SK-N-SH (cell line): Measurements from ENCODE around the gene UMODL1. TPM values are rescaled to one million over a fixed set of nuclear protein-coding genes. Genes with fewer than 3 reads are reported as not detected.

ENCODE experiments used
- CTCF ChIA-PET: fragments of 300-600, 350-600 bp; formaldehyde crosslinking; extraction: SDS; loops from one replicate; lab custom pipeline; 2021; lab: Yijun Ruan, JAX
- POLR2A ChIA-PET: fragments of 350-600 bp; sonication (Branson Sonifier 250); formaldehyde crosslinking; extraction: SDS; loops from one replicate; lab custom pipeline; 2020; ENCODE audit warnings: antibody characterized with exemption, inconsistent platforms; lab: Yijun Ruan, JAX
- DNase-seq: peaks from one replicate; pipeline ENCODE4 v3.0.0; 2012
- H2AFZ ChIP-seq: fragments of 200-600 bp; sonication (generic); 2 replicates; pipeline ENCODE4 v1.8.1; 2016; ENCODE audit warnings: antibody characterized with exemption, mild to moderate bottlenecking, low read depth
- H3F3A ChIP-seq: fragments of 200-600 bp; sonication (generic); replicated peaks from 2 replicates; pipeline ENCODE3; 2016; ENCODE audit warnings: antibody characterized with exemption, mild to moderate bottlenecking; ENCODE audit not compliant: insufficient read depth
- H3K27ac ChIP-seq, 2 experiments: fragments of 200-500 bp in 1 of 2; fragments of 200-600 bp in 1 of 2; sonication (Bioruptor generic) in 1 of 2; sonication (generic), shearing (Covaris generic) in 1 of 2; 2 replicates each; pipeline versions ENCODE4 v1.5.1 to v1.6.1; 2014 to 2016; ENCODE audit warnings: low read depth in 2 of 2, inconsistent platforms in 1 of 2, low read length in 1 of 2, mild to moderate bottlenecking in 1 of 2, mixed read lengths in 1 of 2
- H3K27me3 ChIP-seq: fragments of 200-600 bp; sonication (generic), shearing (Covaris generic); 2 replicates; pipeline ENCODE4 v1.6.1; 2016; ENCODE audit warnings: mixed run types; ENCODE audit not compliant: insufficient read depth
- H3K36me3 ChIP-seq, 2 experiments: fragments of 200-500 bp in 1 of 2; fragments of 200-600 bp in 1 of 2; sonication (Bioruptor generic) in 1 of 2; sonication (generic) in 1 of 2; replicated peaks in 1 of 2; 2 replicates each; pipeline versions ENCODE3 to v1.5.1; 2014 to 2016; ENCODE audit warnings: low read length in 1 of 2, mild to moderate bottlenecking in 1 of 2; ENCODE audit not compliant: insufficient read depth in 2 of 2, control insufficient read depth in 1 of 2
- H3K4me1 ChIP-seq, 2 experiments: fragments of 200-500 bp in 1 of 2; fragments of 200-600 bp in 1 of 2; sonication (Bioruptor generic) in 1 of 2; sonication (generic), shearing (Covaris generic) in 1 of 2; 2 replicates each; pipeline versions ENCODE4 v1.5.1 to v1.6.1; 2014 to 2016; ENCODE audit warnings: low read depth in 1 of 2, low read length in 1 of 2, mixed run types in 1 of 2; ENCODE audit not compliant: insufficient read depth in 2 of 2, control insufficient read depth in 1 of 2
- H3K4me2 ChIP-seq: fragments of 200-600 bp; sonication (generic), shearing (Covaris generic); 2 replicates; pipeline ENCODE4 v1.6.1; 2017; ENCODE audit warnings: mixed run types
- H3K4me3 ChIP-seq, 2 experiments: fragments of 200-500 bp in 1 of 2; fragments of 200-600 bp in 1 of 2; sonication (Bioruptor generic) in 1 of 2; sonication (generic), shearing (Covaris generic) in 1 of 2; 2 replicates each; pipeline versions ENCODE4 v1.5.1 to v1.8.1; 2014 to 2016; ENCODE audit warnings: low read depth in 2 of 2, inconsistent platforms in 1 of 2, low read length in 1 of 2, mild to moderate bottlenecking in 1 of 2, mixed read lengths in 1 of 2, moderate library complexity in 1 of 2
- H3K79me2 ChIP-seq: fragments of 200-600 bp; sonication (generic); 2 replicates; pipeline ENCODE4 v1.8.1; 2017; ENCODE audit warnings: mild to moderate bottlenecking; ENCODE audit not compliant: insufficient read depth
- H3K9ac ChIP-seq: fragments of 200-600 bp; sonication (generic); 2 replicates; pipeline ENCODE4 v1.6.1; 2017; ENCODE audit warnings: mixed run types
- H3K9me2 ChIP-seq: fragments of 200-600 bp; sonication (generic); 2 replicates; pipeline ENCODE4 v1.6.1; 2017; ENCODE audit warnings: mixed run types
- H3K9me3 ChIP-seq: fragments of 200-600 bp; sonication (generic); 2 replicates; pipeline ENCODE4 v1.6.1; 2017; ENCODE audit warnings: mixed run types, mild to moderate bottlenecking, moderate library complexity
- H4K20me1 ChIP-seq: fragments of 200-600 bp; sonication (generic); 2 replicates; pipeline ENCODE4 v1.6.1; 2017; ENCODE audit warnings: mild to moderate bottlenecking, mixed run types; ENCODE audit not compliant: insufficient read depth
- CTCF ChIP-seq: fragments of 200-600 bp; sonication (generic); IDR thresholded peaks from 2 replicates; pipeline ENCODE4 v1.6.1; 2017; ENCODE audit warnings: antibody characterized with exemption, mild to moderate bottlenecking, moderate library complexity
- EP300 ChIP-seq, 2 experiments: IDR thresholded peaks; 2 replicates each; pipeline versions ENCODE4 v1.4.0 to v1.6.1; 2012; ENCODE audit warnings: borderline replicate concordance in 1 of 2, low read depth in 1 of 2, low read length in 1 of 2
- FOXJ3 ChIP-seq: sonication (generic); formaldehyde crosslinking; IDR thresholded peaks from 2 replicates; pipeline ENCODE4 v1.5.1; 2020; ENCODE audit warnings: mild to moderate bottlenecking, missing genetic modification reagents
- FOXM1 ChIP-seq: IDR thresholded peaks from 2 replicates; pipeline ENCODE4 v1.4.0; 2012; ENCODE audit warnings: low read depth, mild to moderate bottlenecking
- GABPA ChIP-seq: IDR thresholded peaks from 2 replicates; pipeline ENCODE4 v1.4.0; 2012; ENCODE audit warnings: low read depth, mild to moderate bottlenecking
- GATA2 ChIP-seq: sonication (generic); formaldehyde crosslinking; IDR thresholded peaks from 2 replicates; pipeline ENCODE4 v1.5.0; 2020; ENCODE audit warnings: mild to moderate bottlenecking, missing genetic modification reagents
- JUND ChIP-seq: IDR thresholded peaks from 2 replicates; pipeline ENCODE4 v1.4.0; 2012
- MEF2A ChIP-seq: IDR thresholded peaks from 2 replicates; pipeline ENCODE4 v1.4.0; 2012; ENCODE audit warnings: low read depth, borderline replicate concordance
- MXI1 ChIP-seq: IDR thresholded peaks from 2 replicates; pipeline ENCODE4 v1.6.1; 2012; ENCODE audit warnings: mild to moderate bottlenecking, low read depth, low read length, improper control_type of control experiment
- NFIC ChIP-seq: IDR thresholded peaks from 2 replicates; pipeline ENCODE4 v1.4.0; 2012; ENCODE audit warnings: borderline replicate concordance
- NRF1 ChIP-seq: IDR thresholded peaks from 2 replicates; pipeline ENCODE4 v1.6.1; 2012; ENCODE audit warnings: low read depth, mild to moderate bottlenecking, low read length
- PBX3 ChIP-seq: IDR thresholded peaks from 2 replicates; pipeline ENCODE4; 2012
- POLR2AphosphoS5 ChIP-seq: IDR thresholded peaks from 2 replicates; pipeline ENCODE4 v1.6.1; 2012; ENCODE audit warnings: low read depth, low read length
- RCOR1 ChIP-seq: fragments of 150-350 bp; IDR thresholded peaks from 2 replicates; pipeline ENCODE4 v1.6.1; 2017; ENCODE audit warnings: antibody characterized with exemption, low read length
- REST ChIP-seq: IDR thresholded peaks from 2 replicates; pipeline ENCODE4 v1.6.1; 2012; ENCODE audit warnings: mild to moderate bottlenecking, low read depth, low read length, moderate library complexity
- RFX5 ChIP-seq: IDR thresholded peaks from 2 replicates; pipeline ENCODE4 v1.6.1; 2012; ENCODE audit warnings: mild to moderate bottlenecking, improper control_type of control experiment, low read length
- RXRA ChIP-seq: IDR thresholded peaks from 2 replicates; pipeline ENCODE4 v1.4.0; 2012; ENCODE audit warnings: low read depth, mild to moderate bottlenecking, borderline replicate concordance
- SIN3A ChIP-seq: IDR thresholded peaks from 2 replicates; pipeline ENCODE4 v1.6.1; 2012; ENCODE audit warnings: low read depth, mild to moderate bottlenecking, low read length, moderate library complexity, borderline replicate concordance
- TAF1 ChIP-seq: IDR thresholded peaks from 2 replicates; pipeline ENCODE4 v1.6.1; 2012; ENCODE audit warnings: low read depth, mild to moderate bottlenecking, low read length, moderate library complexity, borderline replicate concordance
- TCF12 ChIP-seq: IDR thresholded peaks from 2 replicates; pipeline ENCODE4 v1.4.0; 2012
- TEAD4 ChIP-seq: IDR thresholded peaks from 2 replicates; pipeline ENCODE4 v1.4.0; 2012; ENCODE audit warnings: mild to moderate bottlenecking, borderline replicate concordance; ENCODE audit not compliant: insufficient read depth
- USF1 ChIP-seq: IDR thresholded peaks from 2 replicates; pipeline ENCODE4 v1.4.0; 2012; ENCODE audit warnings: low read depth, borderline replicate concordance
- USF2 ChIP-seq: fragments of 150-350 bp; IDR thresholded peaks from 2 replicates; pipeline ENCODE4 v1.6.1; 2017; ENCODE audit warnings: antibody characterized with exemption, low read length, low read depth, borderline replicate concordance
- YY1 ChIP-seq: IDR thresholded peaks from 2 replicates; pipeline ENCODE4 v1.4.0; 2012; ENCODE audit warnings: low read depth, mild to moderate bottlenecking
- WGBS: methylation state at CpG from one replicate; pipeline ENCODE4 v1.1.6; 2017; ENCODE audit warnings: low lambda C conversion rate; 5-methylcytosine and 5-hydroxymethylcytosine counted together
- polyA plus RNA-seq, 3 experiments: library from polyadenylated mRNA; depleted of rRNA; stranded (reverse); fragments of >200 nt; gene quantifications; 2 replicates each; pipeline ENCODE4 v1.2.3, GENCODE V29; 2012

The UMODL1 gene
- polyA plus RNA-seq, 1 of the 3 experiments (the other 2 are of a cell fraction) = not detected

GRCh38 chr21:42040411-42041180 is 30.5 kb upstream of the UMODL1 start:
- no peaks in the 10 kb centered on the region for H3K27me3 ChIP-seq
- 54% methylated on average over 18 of the region's 18 CpGs for WGBS
- H4K20me1 ChIP-seq = no peaks in the 10 kb centered on the region
- peaks cover 3% of the 10 kb centered on the region for H3F3A ChIP-seq
- CTCF ChIA-PET = interaction anchor here (1.3 kb wide), 1 partner anchor 27 kb away, joined by 5 read pairs; no protein-coding TSS in a partner anchor
- H3K9ac ChIP-seq = peak overlapping the region; percentile 61
- no peak overlapping the region for H3K4me3 ChIP-seq
- peaks cover 0 to 12% of the 10 kb centered on the region in 2 experiments; a peak in 2 of 4 replicates for H3K4me1 ChIP-seq
- no peaks in the 10 kb centered on the region for H3K9me2 ChIP-seq
- peak overlapping the region in 1 of 2 experiments; percentile 88; a peak in 2 of 4 replicates for H3K27ac ChIP-seq
- H3K9me3 ChIP-seq = no peaks in the 10 kb centered on the region
- no peaks in the 10 kb centered on the region for H3K79me2 ChIP-seq
- H3K36me3 ChIP-seq = no peaks in the 10 kb centered on the region
- no peak for DNase-seq
- POLR2A ChIA-PET = no interaction called here
- peak overlapping the region; percentile 58 for H3K4me2 ChIP-seq
- peak overlapping the region; percentile 77; the same call in 1 of the 2 replicates for H2AFZ ChIP-seq
- TF ChIP-seq MEF2A = no peak
- no peak for TF ChIP-seq FOXM1
- no peak for TF ChIP-seq NRF1
- TF ChIP-seq EP300 (IDR thresholded peaks at IDR 0.05; ENCODE audit: borderline replicate concordance in 1 of 2, low read depth in 1 of 2, low read length in 1 of 2) = peak in 1 of 2 experiments; percentile 71; a peak in 1 of 4 replicates
- TF ChIP-seq USF2 = no peak
- TF ChIP-seq NFIC = peak; percentile 54; the same call in 1 of the 2 replicates
- TF ChIP-seq MXI1 = no peak
- TF ChIP-seq SIN3A = no peak
- no peak for TF ChIP-seq TAF1
- no peak for TF ChIP-seq FOXJ3 (CRISPR knock-in tag)
- peak; percentile 26; the same call in 1 of the 2 replicates for TF ChIP-seq POLR2AphosphoS5
- peak; percentile 89 for TF ChIP-seq TCF12
- TF ChIP-seq RXRA = peak; percentile 76; the same call in 1 of the 2 replicates
- peak; percentile 42; the same call in 1 of the 2 replicates for TF ChIP-seq PBX3
- TF ChIP-seq JUND = peak; percentile 87
- no peak for TF ChIP-seq GATA2 (CRISPR knock-in tag)
- peak; percentile 74; the same call in 1 of the 2 replicates for TF ChIP-seq TEAD4
- no peak for TF ChIP-seq RFX5
- TF ChIP-seq GABPA = no peak
- no peak for TF ChIP-seq USF1
- no peak for TF ChIP-seq REST
- no peak for TF ChIP-seq CTCF
- TF ChIP-seq YY1 = no peak; the same call in 1 of the 2 replicates
- TF ChIP-seq RCOR1 = no peak
